ENCODE measurements around the gene SF3B6.

The SF3B6 gene, protein sequence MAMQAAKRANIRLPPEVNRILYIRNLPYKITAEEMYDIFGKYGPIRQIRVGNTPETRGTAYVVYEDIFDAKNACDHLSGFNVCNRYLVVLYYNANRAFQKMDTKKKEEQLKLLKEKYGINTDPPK

GRCh38 chr2:24075915-24076848 lies at the start of gene SF3B6:
TSS of gene SF3B6 (minus strand) at chr2:24076326. CDS start at chr2:24076229, 97 bp downstream.
- H3K27me3 Mint-ChIP-seq (ENCODE audit: low read depth): peaks cover 4% of the 10 kb centered on the region
- H3K4me1 Mint-ChIP-seq: peaks cover 40% of the 10 kb centered on the region
- peak within 1 kb of the TSS; percentile 93 to 98 (median 98) for H3K27ac Mint-ChIP-seq
- TF ChIP-seq, protein P1, sequence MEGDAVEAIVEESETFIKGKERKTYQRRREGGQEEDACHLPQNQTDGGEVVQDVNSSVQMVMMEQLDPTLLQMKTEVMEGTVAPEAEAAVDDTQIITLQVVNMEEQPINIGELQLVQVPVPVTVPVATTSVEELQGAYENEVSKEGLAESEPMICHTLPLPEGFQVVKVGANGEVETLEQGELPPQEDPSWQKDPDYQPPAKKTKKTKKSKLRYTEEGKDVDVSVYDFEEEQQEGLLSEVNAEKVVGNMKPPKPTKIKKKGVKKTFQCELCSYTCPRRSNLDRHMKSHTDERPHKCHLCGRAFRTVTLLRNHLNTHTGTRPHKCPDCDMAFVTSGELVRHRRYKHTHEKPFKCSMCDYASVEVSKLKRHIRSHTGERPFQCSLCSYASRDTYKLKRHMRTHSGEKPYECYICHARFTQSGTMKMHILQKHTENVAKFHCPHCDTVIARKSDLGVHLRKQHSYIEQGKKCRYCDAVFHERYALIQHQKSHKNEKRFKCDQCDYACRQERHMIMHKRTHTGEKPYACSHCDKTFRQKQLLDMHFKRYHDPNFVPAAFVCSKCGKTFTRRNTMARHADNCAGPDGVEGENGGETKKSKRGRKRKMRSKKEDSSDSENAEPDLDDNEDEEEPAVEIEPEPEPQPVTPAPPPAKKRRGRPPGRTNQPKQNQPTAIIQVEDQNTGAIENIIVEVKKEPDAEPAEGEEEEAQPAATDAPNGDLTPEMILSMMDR (IDR thresholded peaks at IDR 0.05; ENCODE audit: unreplicated experiment in 3 of 3): no peak
- H3K36me3 Mint-ChIP-seq (ENCODE audit: low read depth): peaks cover 34% of the 10 kb centered on the region
- no peaks in the 10 kb centered on the region for H3K9me3 Mint-ChIP-seq
- peak within 1 kb of the TSS; percentile 97 to 98 (median 97) for H3K4me3 Mint-ChIP-seq

DNA sequence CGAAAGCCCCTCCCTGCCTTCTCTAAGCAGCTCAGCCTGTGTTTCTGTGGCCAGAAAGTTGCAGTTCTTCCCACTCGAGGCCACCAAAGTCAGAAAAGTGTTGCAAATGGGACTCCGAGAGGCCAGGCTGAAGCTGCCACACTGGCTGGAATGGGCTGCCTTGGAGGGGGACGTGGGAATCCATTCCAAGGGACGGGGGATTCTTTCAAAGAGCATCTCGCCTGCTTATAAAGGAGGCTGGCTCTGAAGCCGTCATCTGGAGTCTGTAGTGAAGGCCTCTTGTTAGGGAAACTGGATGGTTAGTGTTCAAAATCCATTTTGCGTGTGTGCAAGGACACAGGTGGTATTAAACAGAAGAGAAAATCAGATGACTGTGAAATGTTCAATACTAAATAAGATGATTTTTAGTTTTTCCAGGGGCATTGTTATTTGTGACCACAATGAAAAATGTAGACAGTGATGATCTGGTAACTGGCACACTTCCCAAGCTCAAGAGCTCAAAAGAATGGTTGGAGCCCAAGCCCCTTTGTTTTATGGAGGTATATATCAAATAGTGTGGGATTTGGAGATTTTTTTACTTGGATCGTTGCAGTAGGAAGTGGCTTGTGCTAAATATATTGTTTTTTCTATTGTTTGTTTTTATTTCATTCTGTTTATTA lies 47.9 kb upstream of the SF3B6 start:
- H3K27ac Mint-ChIP-seq: peak overlapping the region; percentile 96 to 97 (median 97)
- H3K4me3 Mint-ChIP-seq: peak overlapping the region; percentile 86 to 91 (median 87)
- H3K27me3 Mint-ChIP-seq (ENCODE audit: low read depth): no peaks in the 10 kb centered on the region
- TF ChIP-seq, protein P1 (IDR thresholded peaks at IDR 0.05; ENCODE audit: unreplicated experiment in 3 of 3): no peak
- peaks cover 42% of the 10 kb centered on the region for H3K4me1 Mint-ChIP-seq
- H3K9me3 Mint-ChIP-seq: no peaks in the 10 kb centered on the region
- H3K36me3 Mint-ChIP-seq (ENCODE audit: low read depth): peaks cover 17% of the 10 kb centered on the region

GRCh38 chr2:24123195-24123921 lies 47.2 kb upstream of the SF3B6 start, which contains the start of the genes FAM228B and PFN4:
TSS of gene FAM228B (plus strand) at chr2:24123469. CDS start at chr2:24124362, 893 bp downstream.
TSS of gene PFN4 (minus strand) at chr2:24123334. CDS start at chr2:24122535, 799 bp downstream.
- Mint-ChIP-seq H3K27me3 (ENCODE audit: low read depth) (no peaks in the 10 kb centered on the region), H3K4me1 (peaks cover 42% of the 10 kb centered on the region), H3K9me3 (no peaks in the 10 kb centered on the region), H3K27ac (peak within 1 kb of the TSS; percentile 96 to 97 (median 97)), H3K36me3 (ENCODE audit: low read depth) (peaks cover 13% of the 10 kb centered on the region), H3K4me3 (peak within 1 kb of the TSS; percentile 91 to 94 (median 93))
- TF ChIP-seq, protein P1 (IDR thresholded peaks at IDR 0.05; ENCODE audit: unreplicated experiment in 3 of 3): no peak

DNA sequence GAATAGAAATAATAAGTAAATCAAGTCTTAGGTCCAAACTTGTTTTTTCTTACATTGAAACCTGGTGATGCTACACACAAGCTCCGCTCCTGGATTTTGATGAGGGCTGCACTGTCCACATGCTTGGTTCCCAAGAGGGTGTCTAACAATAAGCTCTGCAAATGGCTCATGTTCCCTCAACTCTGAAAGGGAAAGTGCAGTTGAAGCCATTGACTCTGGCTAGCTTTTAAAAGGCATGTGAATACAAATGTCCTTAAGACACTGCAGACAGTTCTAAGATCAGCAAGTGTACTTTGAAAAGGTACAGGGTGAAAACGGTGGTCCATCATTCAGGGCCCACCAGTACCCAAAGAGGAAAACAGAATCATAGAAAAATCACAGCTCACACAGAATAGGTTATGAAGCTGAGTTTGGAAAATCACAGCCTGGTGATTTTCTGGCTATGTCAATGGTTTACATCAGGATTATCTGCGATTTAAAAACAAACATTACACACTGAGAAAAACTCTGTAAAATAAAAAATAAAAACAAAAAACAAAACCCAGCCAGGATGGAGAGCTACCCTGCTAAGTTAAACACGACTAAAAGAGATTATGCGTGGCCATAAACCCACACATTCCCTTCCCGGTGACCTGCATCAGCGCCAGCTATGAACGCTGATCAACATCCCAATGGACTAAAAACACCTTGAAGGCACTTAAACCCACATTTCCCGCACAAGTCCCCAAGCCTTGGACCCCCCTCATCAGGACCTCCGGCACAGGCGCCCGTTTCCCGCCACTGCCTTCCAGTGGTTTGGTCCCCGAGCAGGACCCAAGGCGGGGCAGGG lies 46.5 kb upstream of the SF3B6 start:
- Mint-ChIP-seq H3K27me3 (ENCODE audit: low read depth) (no peaks in the 10 kb centered on the region), H3K27ac (peak overlapping the region; percentile 91 to 96 (median 93)), H3K36me3 (ENCODE audit: low read depth) (peaks cover 11% of the 10 kb centered on the region), H3K9me3 (no peaks in the 10 kb centered on the region), H3K4me3 (peak overlapping the region; percentile 91 to 94 (median 93)), H3K4me1 (peaks cover 42% of the 10 kb centered on the region)
- TF ChIP-seq, protein P1 (IDR thresholded peaks at IDR 0.05; ENCODE audit: unreplicated experiment in 3 of 3): no peak

- Mint-ChIP-seq H3K27me3 (ENCODE audit: low read depth) (no peaks in the 10 kb centered on the region), H3K9me3 (no peaks in the 10 kb centered on the region), H3K27ac (peak overlapping the region; percentile 90 to 91 (median 90))
Measured at GRCh38 chr2:24121469-24121868, 45.3 kb upstream of the SF3B6 start.

More at GRCh38 chr2:24121469-24121868, 45.3 kb upstream of the SF3B6 start:
- peak overlapping the region; percentile 64 to 93 (median 91) for H3K4me3 Mint-ChIP-seq
- peaks cover 42% of the 10 kb centered on the region for H3K4me1 Mint-ChIP-seq
- H3K36me3 Mint-ChIP-seq (ENCODE audit: low read depth): peaks cover 8% of the 10 kb centered on the region
- TF ChIP-seq, protein P1 (IDR thresholded peaks at IDR 0.05; ENCODE audit: unreplicated experiment in 3 of 3): no peak

Measured in nephron (organoid).